ENCODE measurements around the gene PAIP2B. TPM values are rescaled to one million over a fixed set of nuclear protein-coding genes. Genes with fewer than 3 reads are reported as not detected.

The PAIP2B gene
- total and polyA plus RNA-seq, 2 of the 13 experiments (the other 11 are each of a cell fraction or from before 2014, with no cell fraction given): 0.16 to 0.29 TPM

GRCh38 chr2:71220743-71221142 is 6.2 kb downstream of the PAIP2B start:
- ChIA-PET CTCF (ENCODE audit: low intra/inter-chr PET ratio, low total read pairs) (no interaction called here), POLR2A (no interaction called here)
- H3K79me2 ChIP-seq (ENCODE audit: insufficient read depth, low read length): no peaks in the 10 kb centered on the region
- whole genome bisulfite sequencing (ENCODE audit: low lambda C conversion rate): 4% methylated on average over 2 of the region's 2 CpGs
- H3K36me3 ChIP-seq (replicated peaks in 1 of 2; ENCODE audit: control insufficient read depth in 1 of 2, insufficient read depth in 2 of 2, low read length in 2 of 2): no peaks in the 10 kb centered on the region
- no peak overlapping the region for H3K4me2 ChIP-seq (ENCODE audit: low read depth, low read length)
- no peak overlapping the region for H3K4me3 ChIP-seq (replicated peaks in 1 of 3; ENCODE audit: insufficient read depth in 1 of 3, low read depth in 2 of 3, low read length in 3 of 3)
- intact Hi-C loops (cut with micrococcal nuclease; ENCODE audit: unreplicated experiment): no loop called here
- DNase-seq (ENCODE audit: low spot score) (no peak), FAIRE-seq (no peak), ATAC-seq (no peak)
- H3K4me1 ChIP-seq (ENCODE audit: insufficient read depth, low read length): no peaks in the 10 kb centered on the region
- H4K20me1 ChIP-seq (ENCODE audit: insufficient read depth, low read length): no peaks in the 10 kb centered on the region
- no peak overlapping the region for H2AFZ ChIP-seq (ENCODE audit: low read length)
- TF ChIP-seq, protein P1, sequence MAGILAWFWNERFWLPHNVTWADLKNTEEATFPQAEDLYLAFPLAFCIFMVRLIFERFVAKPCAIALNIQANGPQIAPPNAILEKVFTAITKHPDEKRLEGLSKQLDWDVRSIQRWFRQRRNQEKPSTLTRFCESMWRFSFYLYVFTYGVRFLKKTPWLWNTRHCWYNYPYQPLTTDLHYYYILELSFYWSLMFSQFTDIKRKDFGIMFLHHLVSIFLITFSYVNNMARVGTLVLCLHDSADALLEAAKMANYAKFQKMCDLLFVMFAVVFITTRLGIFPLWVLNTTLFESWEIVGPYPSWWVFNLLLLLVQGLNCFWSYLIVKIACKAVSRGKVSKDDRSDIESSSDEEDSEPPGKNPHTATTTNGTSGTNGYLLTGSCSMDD (CRISPR knock-in tag; IDR thresholded peaks at IDR 0.05): no peak
- TF ChIP-seq ZNF296 (CRISPR knock-in tag; conservative IDR thresholded peaks at IDR 0.05) (no peak), ZNF24 (IDR thresholded peaks at IDR 0.05) (no peak), FOXM1 (CRISPR knock-in tag; IDR thresholded peaks at IDR 0.05) (no peak), CENPX (CRISPR knock-in tag; IDR thresholded peaks at IDR 0.05) (no peak), CHD2 (IDR thresholded peaks at IDR 0.05; ENCODE audit: low read depth, low read length) (no peak), ATAD3A (CRISPR knock-in tag; IDR thresholded peaks at IDR 0.05) (no peak), GFI1 (CRISPR knock-in tag; IDR thresholded peaks at IDR 0.05; ENCODE audit: borderline replicate concordance) (no peak), ZNF101 (CRISPR knock-in tag; IDR thresholded peaks at IDR 0.05; ENCODE audit: borderline replicate concordance, low read depth) (no peak), NR3C1 (CRISPR knock-in tag; IDR thresholded peaks at IDR 0.05) (no peak), ZNF30 (CRISPR knock-in tag; IDR thresholded peaks at IDR 0.05) (no peak), NCOA2 (CRISPR knock-in tag; IDR thresholded peaks at IDR 0.05) (no peak), REL (CRISPR knock-in tag; conservative IDR thresholded peaks at IDR 0.05) (no peak), POLR2G (IDR thresholded peaks at IDR 0.05; ENCODE audit: low read depth, low read length) (no peak)
- TF ChIP-seq, protein P2, sequence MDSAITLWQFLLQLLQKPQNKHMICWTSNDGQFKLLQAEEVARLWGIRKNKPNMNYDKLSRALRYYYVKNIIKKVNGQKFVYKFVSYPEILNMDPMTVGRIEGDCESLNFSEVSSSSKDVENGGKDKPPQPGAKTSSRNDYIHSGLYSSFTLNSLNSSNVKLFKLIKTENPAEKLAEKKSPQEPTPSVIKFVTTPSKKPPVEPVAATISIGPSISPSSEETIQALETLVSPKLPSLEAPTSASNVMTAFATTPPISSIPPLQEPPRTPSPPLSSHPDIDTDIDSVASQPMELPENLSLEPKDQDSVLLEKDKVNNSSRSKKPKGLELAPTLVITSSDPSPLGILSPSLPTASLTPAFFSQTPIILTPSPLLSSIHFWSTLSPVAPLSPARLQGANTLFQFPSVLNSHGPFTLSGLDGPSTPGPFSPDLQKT (CRISPR knock-in tag; IDR thresholded peaks at IDR 0.05; ENCODE audit: borderline replicate concordance): no peak
- TF ChIP-seq, protein P3, sequence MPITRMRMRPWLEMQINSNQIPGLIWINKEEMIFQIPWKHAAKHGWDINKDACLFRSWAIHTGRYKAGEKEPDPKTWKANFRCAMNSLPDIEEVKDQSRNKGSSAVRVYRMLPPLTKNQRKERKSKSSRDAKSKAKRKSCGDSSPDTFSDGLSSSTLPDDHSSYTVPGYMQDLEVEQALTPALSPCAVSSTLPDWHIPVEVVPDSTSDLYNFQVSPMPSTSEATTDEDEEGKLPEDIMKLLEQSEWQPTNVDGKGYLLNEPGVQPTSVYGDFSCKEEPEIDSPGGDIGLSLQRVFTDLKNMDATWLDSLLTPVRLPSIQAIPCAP (CRISPR knock-in tag; IDR thresholded peaks at IDR 0.05; ENCODE audit: low read depth): no peak
- TF ChIP-seq, protein P4, sequence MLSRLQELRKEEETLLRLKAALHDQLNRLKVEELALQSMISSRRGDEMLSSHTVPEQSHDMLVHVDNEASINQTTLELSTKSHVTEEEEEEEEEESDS (CRISPR knock-in tag; IDR thresholded peaks at IDR 0.05; ENCODE audit: borderline replicate concordance): no peak
- TF ChIP-seq, protein P5, sequence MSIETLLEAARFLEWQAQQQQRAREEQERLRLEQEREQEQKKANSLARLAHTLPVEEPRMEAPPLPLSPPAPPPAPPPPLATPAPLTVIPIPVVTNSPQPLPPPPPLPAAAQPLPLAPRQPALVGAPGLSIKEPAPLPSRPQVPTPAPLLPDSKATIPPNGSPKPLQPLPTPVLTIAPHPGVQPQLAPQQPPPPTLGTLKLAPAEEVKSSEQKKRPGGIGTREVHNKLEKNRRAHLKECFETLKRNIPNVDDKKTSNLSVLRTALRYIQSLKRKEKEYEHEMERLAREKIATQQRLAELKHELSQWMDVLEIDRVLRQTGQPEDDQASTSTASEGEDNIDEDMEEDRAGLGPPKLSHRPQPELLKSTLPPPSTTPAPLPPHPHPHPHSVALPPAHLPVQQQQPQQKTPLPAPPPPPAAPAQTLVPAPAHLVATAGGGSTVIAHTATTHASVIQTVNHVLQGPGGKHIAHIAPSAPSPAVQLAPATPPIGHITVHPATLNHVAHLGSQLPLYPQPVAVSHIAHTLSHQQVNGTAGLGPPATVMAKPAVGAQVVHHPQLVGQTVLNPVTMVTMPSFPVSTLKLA (IDR thresholded peaks at IDR 0.05): no peak
- TF ChIP-seq, protein P6, sequence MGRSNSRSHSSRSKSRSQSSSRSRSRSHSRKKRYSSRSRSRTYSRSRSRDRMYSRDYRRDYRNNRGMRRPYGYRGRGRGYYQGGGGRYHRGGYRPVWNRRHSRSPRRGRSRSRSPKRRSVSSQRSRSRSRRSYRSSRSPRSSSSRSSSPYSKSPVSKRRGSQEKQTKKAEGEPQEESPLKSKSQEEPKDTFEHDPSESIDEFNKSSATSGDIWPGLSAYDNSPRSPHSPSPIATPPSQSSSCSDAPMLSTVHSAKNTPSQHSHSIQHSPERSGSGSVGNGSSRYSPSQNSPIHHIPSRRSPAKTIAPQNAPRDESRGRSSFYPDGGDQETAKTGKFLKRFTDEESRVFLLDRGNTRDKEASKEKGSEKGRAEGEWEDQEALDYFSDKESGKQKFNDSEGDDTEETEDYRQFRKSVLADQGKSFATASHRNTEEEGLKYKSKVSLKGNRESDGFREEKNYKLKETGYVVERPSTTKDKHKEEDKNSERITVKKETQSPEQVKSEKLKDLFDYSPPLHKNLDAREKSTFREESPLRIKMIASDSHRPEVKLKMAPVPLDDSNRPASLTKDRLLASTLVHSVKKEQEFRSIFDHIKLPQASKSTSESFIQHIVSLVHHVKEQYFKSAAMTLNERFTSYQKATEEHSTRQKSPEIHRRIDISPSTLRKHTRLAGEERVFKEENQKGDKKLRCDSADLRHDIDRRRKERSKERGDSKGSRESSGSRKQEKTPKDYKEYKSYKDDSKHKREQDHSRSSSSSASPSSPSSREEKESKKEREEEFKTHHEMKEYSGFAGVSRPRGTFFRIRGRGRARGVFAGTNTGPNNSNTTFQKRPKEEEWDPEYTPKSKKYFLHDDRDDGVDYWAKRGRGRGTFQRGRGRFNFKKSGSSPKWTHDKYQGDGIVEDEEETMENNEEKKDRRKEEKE (IDR thresholded peaks at IDR 0.05): no peak
- H3K9me3 ChIP-seq (ENCODE audit: low read length): no peaks in the 10 kb centered on the region
- no peak overlapping the region for H3K9ac ChIP-seq (ENCODE audit: insufficient read depth, low read depth, low read length)
- BruUV-seq (replicated peaks): no TSS peak
- in situ Hi-C loops (cut with HindIII; ENCODE audit: extremely low pct_ligation_motif_present, low pct_unique_long_range_greater_than_20kb): loop anchor here (10.0 kb wide), 1 partner anchor 294 kb away; no protein-coding TSS in a partner anchor
- no peak overlapping the region for H3K27ac ChIP-seq (ENCODE audit: extremely low read length, insufficient read depth, low read length)
- H3K27me3 ChIP-seq (ENCODE audit: control insufficient read depth in 1 of 2, insufficient read depth in 2 of 2, low read length in 2 of 2): peaks cover 0 to 12% of the 10 kb centered on the region in 2 experiments; a peak in 2 of 5 replicates
